Thyroid gland (tissue), 4 donors: ENCODE results near the gene RPH3AL. TPM values are rescaled to one million over a fixed set of nuclear protein-coding genes. Genes with fewer than 3 reads are reported as not detected.

ENCODE experiments used
- DNase-seq, 2 donors: peaks; one replicate each; pipeline ENCODE4 v3.0.0-alpha.2; 2019
- H3K27ac ChIP-seq, 3 donors: fragments of 200-600 bp; sonication (generic); 1 replicate in 2 of 3; 2 replicates in 1 of 3; pipeline ENCODE4 v1.5.1; 2016 to 2019; ENCODE audit warnings: mild to moderate bottlenecking in 1 of 3, moderate library complexity in 1 of 3
- H3K27me3 ChIP-seq: fragments of 200-600 bp; sonication (generic); one replicate; pipeline ENCODE4 v1.5.1; 2019
- H3K36me3 ChIP-seq, 2 donors: fragments of 200-600 bp; sonication (generic); one replicate each; pipeline ENCODE4 v1.5.1; 2016 to 2019
- H3K4me1 ChIP-seq, 2 donors: fragments of 200-600 bp; sonication (generic); one replicate each; pipeline ENCODE4 v1.5.1; 2017 to 2019
- H3K4me3 ChIP-seq, 3 donors: fragments of 200-600 bp; sonication (generic); replicated peaks in 1 of 3; 1 replicate in 2 of 3; 2 replicates in 1 of 3; pipeline ENCODE4 v1.5.1; 2016; ENCODE audit warnings: mild to moderate bottlenecking in 1 of 3
- H3K9me3 ChIP-seq: fragments of 200-600 bp; sonication (generic); one replicate; pipeline ENCODE4 v1.5.1; 2017
- POLR2A ChIP-seq, 2 donors: fragments of 450-650 bp; IDR thresholded peaks; one replicate each; pipeline ENCODE4 v1.6.1; 2017; ENCODE audit warnings: antibody characterized with exemption in 2 of 2, mild to moderate bottlenecking in 2 of 2, moderate library complexity in 1 of 2
- WGBS, 2 donors: methylation state at CpG; one replicate each; pipeline ENCODE4 v1.1.5; 2017; 5-methylcytosine and 5-hydroxymethylcytosine counted together
- intact Hi-C: fragments of 100-400 bp; cut with DNase I; formaldehyde crosslinking; loops from one replicate; pipeline ENCODE4 v1.15.1; 2023
- total RNA-seq, 4 donors: library from RNA; depleted of rRNA; stranded (reverse); fragments of >200 nt; gene quantifications; one replicate each; pipeline ENCODE4 v1.2.3, GENCODE V29; 2016
- TF ChIP-seq, protein P1 (sequence below), 6 experiments: fragments of 200-600 bp in 3 of 6; fragments of 450-650 bp in 3 of 6; sonication (generic) in 3 of 6; IDR thresholded peaks; one replicate each; pipeline ENCODE4 v1.5.1; 2016 to 2019; ENCODE audit warnings: antibody characterized with exemption in 6 of 6, mild to moderate bottlenecking in 2 of 6, inconsistent platforms in 1 of 6, moderate library complexity in 1 of 6

Gene RPH3AL
- total RNA-seq, 4 donors from 2014 or later = 19.1 to 47.7 (median 42.5) TPM

DNA sequence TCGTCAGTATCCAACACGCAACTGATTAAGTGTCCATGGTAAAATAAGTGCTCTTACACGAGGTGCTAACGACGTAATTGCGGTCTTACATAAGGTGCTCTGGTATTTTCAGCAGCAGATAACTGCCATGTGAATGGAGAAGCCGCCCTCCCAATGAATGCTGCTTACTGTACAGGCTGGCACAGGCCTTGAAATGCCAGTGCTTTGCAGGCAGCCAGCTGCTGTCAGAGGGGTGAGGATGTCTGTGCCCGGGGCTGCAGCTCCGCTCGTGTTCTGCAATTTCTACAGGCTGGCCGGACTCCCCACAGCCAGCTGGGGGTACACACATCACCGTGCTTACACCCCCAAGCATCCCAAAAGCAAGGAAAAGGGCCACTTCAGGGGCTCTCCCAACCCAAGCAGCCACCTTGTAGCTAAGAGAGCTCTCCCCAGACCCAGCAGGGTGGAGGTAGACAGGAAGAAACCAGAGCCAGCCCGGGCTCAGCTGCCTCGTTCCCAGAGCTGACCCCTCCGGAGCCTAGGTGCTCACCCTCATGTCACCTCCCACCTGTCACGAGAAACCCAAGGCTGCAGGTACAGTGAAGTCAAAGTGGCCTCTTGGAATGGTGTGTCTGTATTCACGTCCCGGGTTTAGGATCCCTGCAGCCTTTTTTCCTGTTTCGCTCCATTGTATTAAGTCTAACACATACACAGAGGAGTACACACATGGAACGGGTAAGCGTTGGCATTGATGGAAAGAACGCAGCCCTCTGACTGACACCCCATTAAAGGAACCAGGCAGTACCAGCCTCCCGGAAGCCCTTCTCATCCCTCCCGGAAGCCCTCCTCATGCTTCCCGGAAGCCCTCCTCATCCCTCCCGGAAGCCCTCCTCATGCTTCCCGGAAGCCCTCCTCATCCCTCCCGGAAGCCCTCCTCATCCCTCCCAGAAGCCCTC lies 27.2 kb upstream of the RPH3AL start:
- Histone ChIP-seq H3K27ac (no peak overlapping the region), H3K9me3 (no peaks in the 10 kb centered on the region), H3K36me3 (no peaks in the 10 kb centered on the region), H3K4me3 (no peak overlapping the region), H3K27me3 (no peaks in the 10 kb centered on the region), H3K4me1 (peaks cover 0 to under 1% of the 10 kb centered on the region in 2 donors)
- 85 to 87% methylated on average over 25 to 26 of the region's 28 CpGs for WGBS, 2 donors
- TF ChIP-seq, protein P1, sequence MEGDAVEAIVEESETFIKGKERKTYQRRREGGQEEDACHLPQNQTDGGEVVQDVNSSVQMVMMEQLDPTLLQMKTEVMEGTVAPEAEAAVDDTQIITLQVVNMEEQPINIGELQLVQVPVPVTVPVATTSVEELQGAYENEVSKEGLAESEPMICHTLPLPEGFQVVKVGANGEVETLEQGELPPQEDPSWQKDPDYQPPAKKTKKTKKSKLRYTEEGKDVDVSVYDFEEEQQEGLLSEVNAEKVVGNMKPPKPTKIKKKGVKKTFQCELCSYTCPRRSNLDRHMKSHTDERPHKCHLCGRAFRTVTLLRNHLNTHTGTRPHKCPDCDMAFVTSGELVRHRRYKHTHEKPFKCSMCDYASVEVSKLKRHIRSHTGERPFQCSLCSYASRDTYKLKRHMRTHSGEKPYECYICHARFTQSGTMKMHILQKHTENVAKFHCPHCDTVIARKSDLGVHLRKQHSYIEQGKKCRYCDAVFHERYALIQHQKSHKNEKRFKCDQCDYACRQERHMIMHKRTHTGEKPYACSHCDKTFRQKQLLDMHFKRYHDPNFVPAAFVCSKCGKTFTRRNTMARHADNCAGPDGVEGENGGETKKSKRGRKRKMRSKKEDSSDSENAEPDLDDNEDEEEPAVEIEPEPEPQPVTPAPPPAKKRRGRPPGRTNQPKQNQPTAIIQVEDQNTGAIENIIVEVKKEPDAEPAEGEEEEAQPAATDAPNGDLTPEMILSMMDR (IDR thresholded peaks at IDR 0.05) = no peak
- TF ChIP-seq POLR2A (IDR thresholded peaks at IDR 0.05) = no peak
- no peak for DNase-seq
- intact Hi-C loops = loop anchor here (10.0 kb wide), 1 partner anchor 75 kb away; no protein-coding TSS in a partner anchor

DNA sequence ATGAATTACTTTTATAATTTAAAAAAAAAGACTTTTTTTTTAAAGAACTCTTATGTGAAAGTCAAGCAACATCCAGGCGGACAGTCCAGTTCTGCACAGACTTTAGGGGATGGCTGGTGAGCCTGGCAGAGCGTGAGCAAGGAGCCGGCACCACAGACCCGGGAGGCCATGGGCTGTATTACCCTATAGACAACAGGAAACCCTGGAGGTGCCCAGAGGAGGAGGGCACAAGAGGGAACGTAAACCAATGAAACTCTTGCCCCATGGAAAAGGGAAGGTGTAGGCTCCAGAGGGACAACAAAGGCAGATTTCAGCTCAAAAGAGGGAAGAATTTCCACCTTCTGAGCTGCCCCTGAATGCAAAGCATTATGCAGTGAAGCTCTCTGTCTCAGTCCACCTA lies 25.5 kb upstream of the RPH3AL start:
- no peak overlapping the region for H3K27ac ChIP-seq
- TF ChIP-seq POLR2A (IDR thresholded peaks at IDR 0.05) = no peak
- TF ChIP-seq, protein P1 (IDR thresholded peaks at IDR 0.05) = no peak
- H3K4me3 ChIP-seq = no peak overlapping the region
- WGBS, 2 donors = 79 to 81% methylated on average over 5 of the region's 5 CpGs
- no peak for DNase-seq
- no peaks in the 10 kb centered on the region for H3K36me3 ChIP-seq
- no peaks in the 10 kb centered on the region for H3K27me3 ChIP-seq
- intact Hi-C loops = no loop called here
- no peaks in the 10 kb centered on the region for H3K4me1 ChIP-seq
- no peaks in the 10 kb centered on the region for H3K9me3 ChIP-seq

DNA sequence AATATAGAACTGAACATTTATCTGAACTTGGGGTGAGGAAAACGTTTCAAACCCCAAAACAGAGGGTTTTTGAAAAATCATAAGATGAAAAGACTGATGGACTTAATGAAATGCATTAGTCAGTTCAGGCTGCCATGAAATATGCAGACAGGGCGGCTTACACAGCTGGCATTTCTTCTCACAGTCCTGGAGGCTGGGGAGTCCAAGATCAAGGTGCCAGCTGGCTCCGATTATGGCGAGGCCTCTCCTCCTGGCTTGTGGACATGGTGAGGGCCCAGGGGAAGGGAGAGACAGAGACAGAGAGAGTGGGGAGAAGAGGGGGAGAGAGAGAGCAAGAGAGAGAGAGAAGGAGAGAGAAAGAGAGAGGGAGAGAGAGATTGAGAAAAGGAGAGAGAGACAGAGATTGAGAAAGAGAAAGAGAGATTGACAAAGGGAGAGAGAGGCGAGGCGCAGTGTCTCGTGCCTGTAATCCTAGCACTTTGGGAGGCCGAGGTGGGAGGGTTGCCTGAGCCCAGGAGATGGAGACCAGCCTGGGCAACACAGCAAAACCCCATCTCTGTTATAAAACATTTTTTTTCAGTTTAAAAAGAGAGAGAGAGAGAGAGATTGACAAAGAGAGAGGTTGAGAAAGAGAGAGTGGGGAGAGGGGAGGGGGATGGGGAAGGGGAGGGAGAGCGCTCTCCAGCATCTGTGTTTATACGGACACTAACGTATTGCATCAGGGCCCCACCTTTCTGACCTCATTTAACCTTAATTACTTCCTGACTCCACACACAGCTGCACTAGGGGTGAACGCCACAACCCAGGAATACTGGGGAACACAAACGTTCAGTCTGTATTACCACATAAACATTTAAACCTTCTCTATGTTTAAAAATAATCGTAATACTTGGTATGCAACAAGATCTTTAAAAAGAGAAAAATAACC lies 24.6 kb upstream of the RPH3AL start:
- no peak overlapping the region for H3K27ac ChIP-seq
- H3K4me3 ChIP-seq = no peak overlapping the region
- H3K9me3 ChIP-seq = no peaks in the 10 kb centered on the region
- no peaks in the 10 kb centered on the region for H3K4me1 ChIP-seq
- no peak for TF ChIP-seq POLR2A (IDR thresholded peaks at IDR 0.05)
- TF ChIP-seq, protein P1 (IDR thresholded peaks at IDR 0.05) = no peak
- intact Hi-C loops = no loop called here
- 69 to 75% methylated on average over 14 of the region's 14 CpGs for WGBS, 2 donors
- no peak for DNase-seq
- no peaks in the 10 kb centered on the region for H3K36me3 ChIP-seq
- no peaks in the 10 kb centered on the region for H3K27me3 ChIP-seq

DNA sequence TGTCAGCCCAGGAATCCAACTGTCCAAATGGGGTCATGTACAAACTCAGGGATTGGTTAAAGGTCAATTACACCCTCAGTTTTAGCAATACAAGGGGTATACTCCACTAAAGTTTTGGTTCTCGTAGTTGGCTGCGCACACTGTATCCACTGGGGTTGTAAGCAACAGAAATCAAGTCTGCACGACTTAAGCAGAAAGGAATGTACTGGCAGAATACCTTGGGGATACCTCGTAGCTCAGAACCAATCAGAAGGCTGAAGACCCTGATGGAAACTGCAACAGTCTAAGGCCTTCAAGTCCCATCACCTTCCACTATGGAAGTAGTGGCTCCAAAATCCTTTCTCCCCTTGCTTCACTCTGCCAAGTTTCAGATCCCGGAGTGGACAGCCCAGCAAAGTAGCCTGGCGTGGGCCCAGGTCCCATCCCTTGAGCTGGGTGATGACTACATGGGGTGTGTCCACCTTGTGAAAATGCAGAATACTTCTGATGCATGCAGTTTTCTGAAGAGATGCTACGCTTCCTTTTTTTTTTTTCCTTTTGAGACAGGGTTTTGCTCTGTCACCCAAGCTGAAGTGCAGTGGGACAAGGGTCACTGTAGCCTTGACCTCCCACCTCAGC lies 21.1 kb upstream of the RPH3AL start:
- Histone ChIP-seq H3K4me1 (no peaks in the 10 kb centered on the region), H3K36me3 (no peaks in the 10 kb centered on the region), H3K27ac (no peak overlapping the region), H3K4me3 (no peak overlapping the region), H3K27me3 (no peaks in the 10 kb centered on the region), H3K9me3 (no peaks in the 10 kb centered on the region)
- intact Hi-C loops = no loop called here
- TF ChIP-seq, protein P1 (IDR thresholded peaks at IDR 0.05) = no peak
- TF ChIP-seq POLR2A (IDR thresholded peaks at IDR 0.05) = no peak
- 76 to 84% methylated on average over 7 of the region's 7 CpGs for WGBS, 2 donors
- no peak for DNase-seq
